NCI-H2107 treated with DMSO at 0.1 percent for 48 hours (cell line): ENCODE measurements around the gene ZNF574.

ENCODE experiments used
- DNase-seq: peaks from one replicate; lab custom pipeline; 2025; ENCODE audit not compliant: unreplicated experiment; lab: John Stamatoyannopoulos, UW

Gene ZNF574

DNA sequence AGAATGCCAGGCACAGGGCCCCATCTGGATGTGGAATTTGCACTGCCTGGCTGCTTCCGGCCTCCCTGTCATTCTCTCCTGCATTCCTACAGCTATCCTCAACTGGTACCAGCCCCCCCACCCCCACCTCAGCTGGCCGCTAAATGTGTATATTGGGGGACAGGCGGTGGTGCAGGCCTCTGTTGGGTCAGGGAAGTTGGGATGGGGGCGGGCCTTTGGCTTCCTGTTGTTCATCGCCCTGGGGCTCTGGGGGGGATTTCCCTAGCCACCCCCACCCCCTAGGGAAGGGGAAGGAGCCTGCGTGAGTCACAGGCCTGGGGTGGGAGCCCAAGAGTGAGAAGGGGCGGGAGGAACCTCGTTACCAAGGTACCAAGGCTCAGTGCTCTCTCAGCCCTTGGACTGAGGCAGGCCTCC, 45.7 kb downstream of the ZNF574 start:
- no peak for DNase-seq

- no peak for DNase-seq
These were observed 47.0 kb downstream of the ZNF574 start for GRCh38 chr19:42122691-42123607.

DNA sequence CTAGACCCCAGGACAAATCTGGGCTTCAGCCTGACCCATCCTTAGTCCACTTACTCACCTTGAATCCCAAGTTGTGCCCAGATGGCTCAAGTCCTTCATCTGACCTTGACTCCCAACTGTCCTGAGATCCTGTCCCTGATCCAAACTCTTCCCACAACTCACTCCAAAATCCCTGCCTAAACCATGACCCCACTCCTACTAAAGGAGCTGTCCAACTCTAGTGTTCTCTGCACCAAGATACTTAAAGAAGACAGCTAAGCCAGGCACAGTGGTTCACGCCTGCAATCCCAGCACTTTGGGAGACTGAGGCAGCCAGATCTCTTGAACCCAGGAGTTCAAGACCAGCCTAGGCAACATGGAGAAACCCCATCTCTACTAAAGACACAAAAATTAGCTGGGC, 47.8 kb downstream of the ZNF574 start:
- DNase-seq: no peak

- no peak for DNase-seq
These were observed 48.5 kb downstream of the ZNF574 start for GRCh38 chr19:42124386-42124901.

DNA sequence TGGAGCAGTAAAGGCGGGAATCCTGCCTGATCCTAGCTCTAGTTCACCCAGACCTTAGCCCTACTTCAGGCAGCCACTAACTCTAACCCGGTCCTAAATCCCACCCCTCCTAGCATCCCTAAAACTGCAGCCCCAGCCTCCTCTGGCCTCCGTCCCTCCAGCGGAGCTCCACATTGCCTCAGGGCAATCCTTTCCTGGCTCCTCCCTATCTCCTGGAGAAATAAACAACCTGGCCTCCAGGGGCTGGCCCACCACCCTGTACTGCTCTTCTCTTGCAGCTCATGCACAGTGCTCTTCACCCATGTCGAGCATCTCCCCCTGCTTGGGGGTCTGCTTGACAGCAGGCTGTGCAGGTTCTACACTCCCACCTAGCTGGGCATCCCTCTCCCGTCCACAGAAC, 49.6 kb downstream of the ZNF574 start:
- DNase-seq: no peak

GRCh38 chr19:42126574-42126973, 50.6 kb downstream of the ZNF574 start:
- no peak for DNase-seq

DNA sequence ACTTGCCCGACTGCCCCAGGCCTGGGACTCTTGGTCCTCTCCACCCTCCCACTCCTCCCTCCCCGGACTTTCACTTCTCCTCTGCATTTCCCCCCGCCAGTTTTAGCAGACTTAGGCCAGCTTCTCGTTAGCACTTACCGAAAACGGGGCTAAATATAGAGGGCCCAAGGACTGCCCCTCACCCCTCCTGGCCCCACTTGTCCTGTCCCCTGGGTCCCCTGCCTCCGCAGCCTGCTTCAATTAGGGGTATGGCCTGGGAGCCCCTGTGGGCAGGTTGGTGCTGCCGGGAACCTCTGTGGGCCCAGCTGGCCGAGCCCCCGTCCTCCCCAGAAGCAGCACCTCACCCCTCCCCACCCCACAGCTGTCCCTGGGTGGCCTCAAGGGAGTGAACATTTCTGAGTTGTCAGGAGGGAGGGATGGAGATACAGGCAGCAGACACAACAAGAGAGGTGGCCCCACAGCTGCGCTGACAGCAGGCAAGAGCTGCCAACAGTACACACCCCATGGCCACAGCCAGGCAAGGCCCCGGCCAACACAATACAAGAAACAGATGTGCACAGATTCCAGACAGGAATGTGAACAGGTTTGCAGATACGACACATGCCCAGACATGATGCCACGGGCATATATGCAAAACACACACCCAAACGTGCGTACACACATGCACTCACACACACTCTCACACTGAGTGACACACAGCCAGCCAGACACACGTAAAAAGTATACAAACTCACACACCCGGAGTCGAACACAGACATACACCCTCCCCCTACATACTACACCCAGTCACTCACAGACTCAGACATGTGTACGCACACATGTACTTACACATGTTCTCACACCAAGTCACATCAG, 53.7 kb downstream of the ZNF574 start:
- DNase-seq: no peak

- no peak for DNase-seq
These were observed 54.2 kb downstream of the ZNF574 start for GRCh38 chr19:42130254-42130573.
